Colonic mucosa (tissue), 4 donors: ENCODE results near the gene IFI16. TPM values are rescaled to one million over a fixed set of nuclear protein-coding genes. Genes with fewer than 3 reads are reported as not detected.
"Not testable (repeated sequence)": the region's sequence is repeated elsewhere in the genome, so short reads cannot be mapped to it uniquely, and the experiment has no call there.

ENCODE experiments used
- DNase-seq: peaks from one replicate; pipeline ENCODE4 v3.0.0-alpha.2; 2020
- H3K27ac ChIP-seq: fragments of 200-600 bp; one replicate; pipeline ENCODE4 v1.8.0; 2021
- H3K27me3 ChIP-seq: fragments of 200-600 bp; one replicate; pipeline ENCODE4 v1.8.0; 2021
- H3K36me3 ChIP-seq: fragments of 200-600 bp; one replicate; pipeline ENCODE4 v1.8.0; 2021
- H3K4me1 ChIP-seq: fragments of 200-600 bp; one replicate; pipeline ENCODE4 v1.8.0; 2021; ENCODE audit warnings: mild to moderate bottlenecking
- H3K4me3 ChIP-seq: fragments of 200-600 bp; one replicate; pipeline ENCODE4 v1.8.0; 2021
- H3K9ac ChIP-seq, 2 donors: one replicate each; pipeline ENCODE4 v1.7.0; 2013; ENCODE audit warnings: control low read depth in 2 of 2, low read depth in 2 of 2, low read length in 2 of 2
- H3K9me3 ChIP-seq: fragments of 200-600 bp; one replicate; pipeline ENCODE4 v1.8.0; 2021
- CTCF ChIP-seq: fragments of 200-600 bp; IDR thresholded peaks from one replicate; pipeline ENCODE4 v1.8.0; 2022; ENCODE audit warnings: antibody characterized with exemption, mild to moderate bottlenecking
- intact Hi-C: fragments of 100-400 bp; cut with DNase I; formaldehyde crosslinking; loops from one replicate; pipeline ENCODE4 v1.14.1; 2022
- total RNA-seq, 2 donors: library from RNA; stranded (reverse); fragmentation: NEBNext Ultra II Directional in 1 of 2; extraction: Animal tissue kit (Norgen Biotek cat#: 25700) in 1 of 2; gene quantifications; one replicate each; pipeline ENCODE4 v1.2.1, GENCODE V29; 2021
- donor health status: healthy.
- donor health status: DM: no; HTN: no; CAD: no.
- donor health status: DM: no; HTN: no; CAD: no.

IFI16 gene
- total RNA-seq, 2 donors from 2014 or later: 15.1 to 36.0 TPM

- Histone ChIP-seq H3K27me3 (no peaks in the 10 kb centered on the region), H3K27ac (no peak overlapping the region), H3K4me3 (no peak overlapping the region), H3K9me3 (no peaks in the 10 kb centered on the region), H3K9ac (no peak overlapping the region), H3K36me3 (no peaks in the 10 kb centered on the region), H3K4me1 (no peaks in the 10 kb centered on the region)
- no peak for TF ChIP-seq CTCF
- intact Hi-C loops: no loop called here
- no peak for DNase-seq
Observed at GRCh38 chr1:159025043-159025442, 15.3 kb downstream of the IFI16 start.

GRCh38 chr1:159026841-159027240 lies 17.1 kb downstream of the IFI16 start:
- H3K9me3 ChIP-seq, H3K9ac ChIP-seq, H3K36me3 ChIP-seq, H3K27ac ChIP-seq, H3K27me3 ChIP-seq, DNase-seq, H3K4me3 ChIP-seq, intact Hi-C loops, H3K4me1 ChIP-seq: not testable (repeated sequence)

GRCh38 chr1:159030311-159030710 lies 20.6 kb downstream of the IFI16 start:
- Histone ChIP-seq H3K9me3 (no peaks in the 10 kb centered on the region), H3K4me3 (no peak overlapping the region), H3K36me3 (no peaks in the 10 kb centered on the region), H3K27me3 (no peaks in the 10 kb centered on the region), H3K9ac (no peak overlapping the region), H3K27ac (no peak overlapping the region), H3K4me1 (no peaks in the 10 kb centered on the region)
- TF ChIP-seq CTCF: no peak
- DNase-seq: no peak
- intact Hi-C loops: no loop called here

- Histone ChIP-seq H3K27me3 (no peaks in the 10 kb centered on the region), H3K27ac (no peak overlapping the region), H3K36me3 (no peaks in the 10 kb centered on the region), H3K9ac (no peak overlapping the region), H3K9me3 (no peaks in the 10 kb centered on the region), H3K4me1 (no peaks in the 10 kb centered on the region), H3K4me3 (no peak overlapping the region)
- intact Hi-C loops: no loop called here
- TF ChIP-seq CTCF: no peak
- DNase-seq: no peak
Observed at GRCh38 chr1:159030877-159031447, 21.3 kb downstream of the IFI16 start.

GRCh38 chr1:159040206-159040605 lies 30.5 kb downstream of the IFI16 start:
- Histone ChIP-seq H3K9ac (no peak overlapping the region), H3K9me3 (no peaks in the 10 kb centered on the region), H3K27me3 (no peaks in the 10 kb centered on the region), H3K36me3 (no peaks in the 10 kb centered on the region), H3K4me1 (no peaks in the 10 kb centered on the region), H3K27ac (no peak overlapping the region), H3K4me3 (no peak overlapping the region)
- intact Hi-C loops: no loop called here
- TF ChIP-seq CTCF: no peak
- no peak for DNase-seq

GRCh38 chr1:159040893-159041724 lies 31.4 kb downstream of the IFI16 start:
- intact Hi-C loops: no loop called here
- Histone ChIP-seq H3K27ac (no peak overlapping the region), H3K4me3 (no peak overlapping the region), H3K27me3 (no peaks in the 10 kb centered on the region), H3K9me3 (no peaks in the 10 kb centered on the region), H3K9ac (no peak overlapping the region), H3K4me1 (no peaks in the 10 kb centered on the region), H3K36me3 (no peaks in the 10 kb centered on the region)
- no peak for DNase-seq
- no peak for TF ChIP-seq CTCF

- DNase-seq, H3K4me1 ChIP-seq, H3K36me3 ChIP-seq, intact Hi-C loops, H3K27ac ChIP-seq, H3K9ac ChIP-seq, H3K27me3 ChIP-seq, H3K9me3 ChIP-seq, H3K4me3 ChIP-seq: not testable (repeated sequence)
Observed at GRCh38 chr1:159046486-159046885, 36.8 kb downstream of the IFI16 start.
